Measurements from ENCODE around the gene P2RY11.

P2RY11 gene

GRCh38 chr19:10111405-10111811 lies at the start of gene P2RY11:
P2RY11 (plus strand) TSS chr19:10111693; CDS start chr19:10111722, 29 bp downstream.
- peaks cover 4 to 22% of the 10 kb centered on the region in 2 donors for H3K4me1 ChIP-seq (ENCODE audit: control insufficient read depth in 1 of 2, insufficient read depth in 2 of 2, low read length in 2 of 2)
- H3K27ac ChIP-seq (ENCODE audit: low read length), result no peak within 1 kb of the TSS
- no peaks in the 10 kb centered on the region for H3K27me3 ChIP-seq (ENCODE audit: low read depth, low read length)
- peaks cover 24 to 71% of the 10 kb centered on the region in 2 donors for H3K36me3 ChIP-seq (ENCODE audit: control insufficient read depth in 1 of 2, insufficient read depth in 2 of 2, low read length in 2 of 2)
- no peak within 1 kb of the TSS for H3K4me3 ChIP-seq (ENCODE audit: low read depth in 1 of 2, low read length in 2 of 2)
- H3K9me3 ChIP-seq (ENCODE audit: control insufficient read depth in 1 of 2, low read length in 2 of 2), result no peaks in the 10 kb centered on the region

GRCh38 chr19:10061717-10062310 lies 49.7 kb upstream of the P2RY11 start:
- peaks cover 5% of the 10 kb centered on the region for H3K27me3 ChIP-seq (ENCODE audit: low read depth, low read length)

GRCh38 chr19:10068205-10068604 lies 43.3 kb upstream of the P2RY11 start:
- Histone ChIP-seq H3K9me3 (ENCODE audit: control insufficient read depth in 1 of 2, low read length in 2 of 2) (no peaks in the 10 kb centered on the region), H3K36me3 (ENCODE audit: control insufficient read depth in 1 of 2, insufficient read depth in 2 of 2, low read length in 2 of 2) (no peaks in the 10 kb centered on the region), H3K27ac (ENCODE audit: low read length) (no peak overlapping the region), H3K4me3 (ENCODE audit: low read depth in 1 of 2, low read length in 2 of 2) (no peak overlapping the region), H3K27me3 (ENCODE audit: low read depth, low read length) (no peaks in the 10 kb centered on the region), H3K4me1 (ENCODE audit: control insufficient read depth in 1 of 2, insufficient read depth in 2 of 2, low read length in 2 of 2) (no peaks in the 10 kb centered on the region)

More at GRCh38 chr19:10061717-10062310, 49.7 kb upstream of the P2RY11 start:
- H3K9me3 ChIP-seq (ENCODE audit: control insufficient read depth in 1 of 2, low read length in 2 of 2), result no peaks in the 10 kb centered on the region
- no peaks in the 10 kb centered on the region for H3K4me1 ChIP-seq (ENCODE audit: control insufficient read depth in 1 of 2, insufficient read depth in 2 of 2, low read length in 2 of 2)
- no peak overlapping the region for H3K4me3 ChIP-seq (ENCODE audit: low read depth in 1 of 2, low read length in 2 of 2)
- no peaks in the 10 kb centered on the region for H3K36me3 ChIP-seq (ENCODE audit: control insufficient read depth in 1 of 2, insufficient read depth in 2 of 2, low read length in 2 of 2)
- no peak overlapping the region for H3K27ac ChIP-seq (ENCODE audit: low read length)

GRCh38 chr19:10069046-10069445 lies 42.4 kb upstream of the P2RY11 start:
- Histone ChIP-seq H3K36me3 (ENCODE audit: control insufficient read depth in 1 of 2, insufficient read depth in 2 of 2, low read length in 2 of 2) (no peaks in the 10 kb centered on the region), H3K4me1 (ENCODE audit: control insufficient read depth in 1 of 2, insufficient read depth in 2 of 2, low read length in 2 of 2) (no peaks in the 10 kb centered on the region), H3K9me3 (ENCODE audit: control insufficient read depth in 1 of 2, low read length in 2 of 2) (peaks cover 2 to 3% of the 10 kb centered on the region in 2 donors), H3K27me3 (ENCODE audit: low read depth, low read length) (no peaks in the 10 kb centered on the region), H3K4me3 (ENCODE audit: low read depth in 1 of 2, low read length in 2 of 2) (no peak overlapping the region), H3K27ac (ENCODE audit: low read length) (no peak overlapping the region)

DNA sequence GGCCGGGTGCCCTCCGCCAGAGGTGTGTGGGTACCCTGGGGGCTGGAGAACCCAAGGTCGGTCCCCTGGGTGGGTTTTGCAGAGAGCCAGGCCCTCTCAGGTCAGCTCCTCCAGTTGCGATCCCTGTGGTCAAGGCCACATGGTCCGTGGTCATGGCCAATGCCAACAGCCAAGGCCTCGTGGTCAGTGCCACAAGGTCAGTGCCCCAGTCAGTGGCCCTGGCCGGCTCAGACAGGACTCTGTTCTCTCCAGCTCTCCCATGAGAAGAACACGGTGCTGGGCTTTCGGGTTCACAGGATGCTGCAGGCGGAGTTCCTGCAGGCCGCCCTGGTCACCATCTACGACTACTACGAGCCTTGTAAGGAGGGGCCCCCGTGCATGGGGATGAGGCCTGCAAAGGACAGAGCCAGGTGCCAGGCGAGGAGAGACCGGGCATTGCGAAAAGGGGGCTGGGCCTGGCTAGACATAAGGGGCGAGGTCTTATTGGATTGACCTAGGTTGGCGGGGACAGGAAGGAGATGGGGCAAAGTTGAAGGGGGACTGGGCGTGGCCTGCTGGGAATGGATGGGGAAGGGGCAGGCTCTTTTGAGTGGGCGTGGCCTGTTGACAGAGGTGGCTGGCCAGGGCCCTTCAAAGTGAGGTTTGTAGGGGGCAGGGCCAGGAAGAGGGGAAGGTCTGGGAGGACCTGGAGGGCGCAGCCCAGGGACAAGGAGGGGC lies 40.6 kb upstream of the P2RY11 start:
- Histone ChIP-seq H3K4me1 (ENCODE audit: control insufficient read depth in 1 of 2, insufficient read depth in 2 of 2, low read length in 2 of 2) (no peaks in the 10 kb centered on the region), H3K36me3 (ENCODE audit: control insufficient read depth in 1 of 2, insufficient read depth in 2 of 2, low read length in 2 of 2) (no peaks in the 10 kb centered on the region), H3K9me3 (ENCODE audit: control insufficient read depth in 1 of 2, low read length in 2 of 2) (peaks cover 5% of the 10 kb centered on the region in 2 donors), H3K27ac (ENCODE audit: low read length) (no peak overlapping the region), H3K27me3 (ENCODE audit: low read depth, low read length) (no peaks in the 10 kb centered on the region), H3K4me3 (ENCODE audit: low read depth in 1 of 2, low read length in 2 of 2) (no peak overlapping the region)

GRCh38 chr19:10074153-10074552 lies 37.3 kb upstream of the P2RY11 start:
- Histone ChIP-seq H3K4me1 (ENCODE audit: control insufficient read depth in 1 of 2, insufficient read depth in 2 of 2, low read length in 2 of 2) (no peaks in the 10 kb centered on the region), H3K36me3 (ENCODE audit: control insufficient read depth in 1 of 2, insufficient read depth in 2 of 2, low read length in 2 of 2) (no peaks in the 10 kb centered on the region), H3K9me3 (ENCODE audit: control insufficient read depth in 1 of 2, low read length in 2 of 2) (peaks cover 5% of the 10 kb centered on the region in 2 donors), H3K27ac (ENCODE audit: low read length) (no peak overlapping the region), H3K27me3 (ENCODE audit: low read depth, low read length) (no peaks in the 10 kb centered on the region), H3K4me3 (ENCODE audit: low read depth in 1 of 2, low read length in 2 of 2) (no peak overlapping the region)

DNA sequence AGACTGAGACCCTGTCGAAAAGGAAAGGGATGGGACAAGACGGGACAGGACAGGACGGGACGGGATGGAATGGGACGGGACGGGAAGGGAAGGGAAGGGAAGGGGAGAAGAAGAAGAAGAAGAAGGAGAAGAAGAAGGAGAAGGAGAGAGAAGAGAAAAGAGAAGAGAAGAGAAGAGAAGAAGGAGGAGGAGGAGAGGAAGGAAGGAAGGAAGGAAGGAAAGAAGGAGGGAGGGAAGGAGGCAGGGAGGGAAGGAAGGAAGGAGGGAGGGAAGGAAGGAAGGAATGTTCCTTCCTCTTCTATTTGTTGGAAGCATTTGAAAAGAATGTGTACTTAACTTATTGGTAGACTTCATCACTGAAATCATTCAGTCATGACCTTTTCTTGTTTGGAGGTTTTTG lies 35.0 kb upstream of the P2RY11 start:
- Histone ChIP-seq H3K4me1 (ENCODE audit: control insufficient read depth in 1 of 2, insufficient read depth in 2 of 2, low read length in 2 of 2) (no peaks in the 10 kb centered on the region), H3K36me3 (ENCODE audit: control insufficient read depth in 1 of 2, insufficient read depth in 2 of 2, low read length in 2 of 2) (no peaks in the 10 kb centered on the region), H3K27me3 (ENCODE audit: low read depth, low read length) (no peaks in the 10 kb centered on the region), H3K4me3 (ENCODE audit: low read depth in 1 of 2, low read length in 2 of 2) (no peak overlapping the region), H3K27ac (ENCODE audit: low read length) (no peak overlapping the region), H3K9me3 (ENCODE audit: control insufficient read depth in 1 of 2, low read length in 2 of 2) (peaks cover 5% of the 10 kb centered on the region in 2 donors)

- H3K4me1 ChIP-seq (ENCODE audit: control insufficient read depth in 1 of 2, insufficient read depth in 2 of 2, low read length in 2 of 2), result no peaks in the 10 kb centered on the region
- peaks cover 5% of the 10 kb centered on the region in 2 donors for H3K9me3 ChIP-seq (ENCODE audit: control insufficient read depth in 1 of 2, low read length in 2 of 2)
- no peak overlapping the region for H3K4me3 ChIP-seq (ENCODE audit: low read depth in 1 of 2, low read length in 2 of 2)
- H3K36me3 ChIP-seq (ENCODE audit: control insufficient read depth in 1 of 2, insufficient read depth in 2 of 2, low read length in 2 of 2), result no peaks in the 10 kb centered on the region
- no peak overlapping the region for H3K27ac ChIP-seq (ENCODE audit: low read length)
- no peaks in the 10 kb centered on the region for H3K27me3 ChIP-seq (ENCODE audit: low read depth, low read length)
These were observed 33.2 kb upstream of the P2RY11 start for GRCh38 chr19:10078329-10078728.

DNA sequence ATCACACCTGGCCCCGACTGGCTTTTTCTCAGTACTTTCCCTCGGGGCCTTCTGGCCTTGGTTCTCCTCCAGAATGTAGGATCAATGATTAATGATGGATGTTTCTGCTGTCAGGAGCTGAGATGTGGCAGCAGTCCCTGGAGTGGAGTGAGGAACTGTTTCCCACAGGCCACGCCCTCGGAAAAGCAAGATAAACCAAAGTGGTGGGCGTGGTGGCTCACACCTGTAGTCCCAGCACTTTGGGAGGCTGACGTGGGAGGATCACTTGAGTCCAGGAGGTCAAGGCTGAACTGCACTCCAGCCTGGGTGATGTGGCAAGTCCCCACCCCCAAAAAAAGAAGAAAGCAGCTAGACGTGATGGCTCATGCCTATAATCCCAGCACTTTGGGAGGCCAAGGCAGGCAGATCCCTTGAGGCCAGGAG lies 32.5 kb upstream of the P2RY11 start:
- Histone ChIP-seq H3K9me3 (ENCODE audit: control insufficient read depth in 1 of 2, low read length in 2 of 2) (peaks cover 3% of the 10 kb centered on the region in 2 donors), H3K4me3 (ENCODE audit: low read depth in 1 of 2, low read length in 2 of 2) (no peak overlapping the region), H3K36me3 (ENCODE audit: control insufficient read depth in 1 of 2, insufficient read depth in 2 of 2, low read length in 2 of 2) (no peaks in the 10 kb centered on the region), H3K4me1 (ENCODE audit: control insufficient read depth in 1 of 2, insufficient read depth in 2 of 2, low read length in 2 of 2) (no peaks in the 10 kb centered on the region), H3K27me3 (ENCODE audit: low read depth, low read length) (no peaks in the 10 kb centered on the region), H3K27ac (ENCODE audit: low read length) (no peak overlapping the region)

GRCh38 chr19:10083911-10084310 lies 27.6 kb upstream of the P2RY11 start:
- no peaks in the 10 kb centered on the region for H3K27me3 ChIP-seq (ENCODE audit: low read depth, low read length)
- H3K4me1 ChIP-seq (ENCODE audit: control insufficient read depth in 1 of 2, insufficient read depth in 2 of 2, low read length in 2 of 2), result no peaks in the 10 kb centered on the region
- no peaks in the 10 kb centered on the region for H3K9me3 ChIP-seq (ENCODE audit: control insufficient read depth in 1 of 2, low read length in 2 of 2)
- H3K36me3 ChIP-seq (ENCODE audit: control insufficient read depth in 1 of 2, insufficient read depth in 2 of 2, low read length in 2 of 2), result peaks cover 0 to under 1% of the 10 kb centered on the region in 2 donors
- H3K27ac ChIP-seq (ENCODE audit: low read length), result no peak overlapping the region
- no peak overlapping the region for H3K4me3 ChIP-seq (ENCODE audit: low read depth in 1 of 2, low read length in 2 of 2)

GRCh38 chr19:10084803-10085202 lies 26.7 kb upstream of the P2RY11 start:
- Histone ChIP-seq H3K4me3 (ENCODE audit: low read depth in 1 of 2, low read length in 2 of 2) (no peak overlapping the region), H3K36me3 (ENCODE audit: control insufficient read depth in 1 of 2, insufficient read depth in 2 of 2, low read length in 2 of 2) (peaks cover 2 to 10% of the 10 kb centered on the region in 2 donors), H3K27ac (ENCODE audit: low read length) (no peak overlapping the region), H3K4me1 (ENCODE audit: control insufficient read depth in 1 of 2, insufficient read depth in 2 of 2, low read length in 2 of 2) (no peaks in the 10 kb centered on the region), H3K9me3 (ENCODE audit: control insufficient read depth in 1 of 2, low read length in 2 of 2) (no peaks in the 10 kb centered on the region), H3K27me3 (ENCODE audit: low read depth, low read length) (no peaks in the 10 kb centered on the region)
